COR-L47 (cell line): ENCODE results near the gene GTPBP1.

Experiments used
- DNase-seq: peaks from one replicate; lab custom pipeline; 2025; lab: John Stamatoyannopoulos, UW

Gene GTPBP1

DNA sequence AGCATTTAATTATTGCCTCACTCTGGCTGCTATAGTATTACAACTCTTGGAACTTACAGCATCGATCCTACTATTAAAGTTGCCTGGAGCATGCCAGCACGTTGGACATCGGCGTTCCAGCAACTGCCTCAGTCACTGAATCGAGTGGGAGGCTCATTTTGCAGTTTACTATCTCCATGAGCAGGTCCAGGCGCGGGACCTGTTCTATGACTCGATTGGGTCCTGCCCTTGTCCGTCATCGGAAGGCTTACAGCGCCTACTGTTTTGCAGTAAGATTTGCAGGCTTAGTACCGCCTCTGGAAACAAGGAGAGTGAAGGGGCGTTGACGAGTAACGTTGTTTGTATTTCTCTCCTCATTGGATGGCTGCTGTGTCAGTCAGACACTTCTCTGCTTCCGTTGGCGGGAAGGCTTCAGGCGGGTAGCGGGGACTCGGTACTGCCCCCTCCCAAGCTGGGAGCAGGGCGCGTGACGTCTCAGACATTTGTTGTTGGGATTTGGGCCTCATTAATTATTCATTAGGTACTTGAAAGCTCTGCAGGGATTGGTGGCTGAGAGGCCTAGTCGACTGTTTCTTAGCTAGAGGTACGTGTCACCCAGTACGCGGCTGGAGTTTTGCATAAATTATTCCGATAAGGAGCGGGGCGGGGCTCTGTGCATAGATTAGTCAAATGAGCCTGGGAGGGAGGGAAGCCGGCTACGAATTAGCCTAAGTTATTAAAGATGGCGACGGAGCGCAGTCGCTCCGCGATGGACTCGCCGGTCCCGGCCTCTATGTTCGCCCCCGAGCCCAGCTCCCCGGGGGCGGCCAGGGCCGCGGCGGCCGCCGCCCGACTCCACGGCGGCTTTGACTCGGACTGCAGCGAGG lies at the start of gene GTPBP1:
TSS of gene GTPBP1 (plus strand) at position 710 of the 866 bp plus-strand sequence. CDS start at position 722, 12 bp downstream.
- peak; percentile 100 for DNase-seq

DNA sequence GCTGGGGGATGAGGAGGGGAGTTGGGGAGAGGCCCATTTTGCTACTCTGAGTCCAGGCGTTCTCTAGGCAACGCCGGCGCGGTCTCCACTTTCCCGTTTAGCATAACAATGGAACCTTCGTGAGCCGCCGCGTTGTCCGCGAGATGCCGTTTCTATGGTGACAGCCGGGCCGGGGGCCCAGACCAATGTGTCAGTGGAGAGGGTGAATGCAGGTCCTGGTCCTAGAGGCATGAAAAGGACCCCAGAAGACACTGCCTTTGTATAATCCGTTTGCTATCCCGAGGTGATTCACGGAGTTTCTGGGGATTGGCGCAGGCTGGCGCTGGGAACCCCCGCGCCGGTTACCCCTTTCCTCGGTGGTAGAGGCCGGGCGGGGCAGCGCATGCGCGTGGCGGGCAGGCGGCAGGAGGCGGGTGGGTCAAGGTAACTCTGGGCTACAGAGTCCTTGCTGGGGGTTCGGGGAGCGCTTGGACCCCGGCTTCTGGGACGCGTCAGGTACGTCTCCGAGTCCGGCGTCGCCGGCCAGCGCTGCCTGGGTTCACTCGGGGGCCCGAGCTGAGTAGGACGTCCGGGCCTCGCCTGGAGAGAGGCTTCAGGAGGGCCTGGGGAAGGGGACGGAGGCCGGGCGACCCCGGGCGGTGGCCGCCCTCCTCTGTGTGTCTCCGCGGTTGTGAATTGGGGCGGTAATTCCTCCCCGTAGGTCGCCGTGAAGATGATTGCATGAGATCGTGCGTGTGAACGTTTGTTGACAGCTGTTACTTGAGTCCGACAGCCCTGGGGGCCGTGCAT lies 49.3 kb upstream of the GTPBP1 start, which contains the start of the genes CBY1 and FAM227A:
TSS of gene CBY1 (plus strand) at position 383 of the 789 bp plus-strand sequence. CDS start 11,417 bp downstream, outside the sequence.
TSS of gene FAM227A (minus strand) at position 137 of the 789 bp plus-strand sequence. CDS start 6,224 bp downstream, outside the sequence.
- DNase-seq: peak; percentile 95

- DNase-seq: peak; percentile 11
Measured at GRCh38 chr22:38657045-38657909, 48.5 kb upstream of the GTPBP1 start.

GRCh38 chr22:38674888-38675287 lies 30.9 kb upstream of the GTPBP1 start:
- no peak for DNase-seq

GRCh38 chr22:38675833-38676232 lies 29.9 kb upstream of the GTPBP1 start:
- DNase-seq: no peak

DNA sequence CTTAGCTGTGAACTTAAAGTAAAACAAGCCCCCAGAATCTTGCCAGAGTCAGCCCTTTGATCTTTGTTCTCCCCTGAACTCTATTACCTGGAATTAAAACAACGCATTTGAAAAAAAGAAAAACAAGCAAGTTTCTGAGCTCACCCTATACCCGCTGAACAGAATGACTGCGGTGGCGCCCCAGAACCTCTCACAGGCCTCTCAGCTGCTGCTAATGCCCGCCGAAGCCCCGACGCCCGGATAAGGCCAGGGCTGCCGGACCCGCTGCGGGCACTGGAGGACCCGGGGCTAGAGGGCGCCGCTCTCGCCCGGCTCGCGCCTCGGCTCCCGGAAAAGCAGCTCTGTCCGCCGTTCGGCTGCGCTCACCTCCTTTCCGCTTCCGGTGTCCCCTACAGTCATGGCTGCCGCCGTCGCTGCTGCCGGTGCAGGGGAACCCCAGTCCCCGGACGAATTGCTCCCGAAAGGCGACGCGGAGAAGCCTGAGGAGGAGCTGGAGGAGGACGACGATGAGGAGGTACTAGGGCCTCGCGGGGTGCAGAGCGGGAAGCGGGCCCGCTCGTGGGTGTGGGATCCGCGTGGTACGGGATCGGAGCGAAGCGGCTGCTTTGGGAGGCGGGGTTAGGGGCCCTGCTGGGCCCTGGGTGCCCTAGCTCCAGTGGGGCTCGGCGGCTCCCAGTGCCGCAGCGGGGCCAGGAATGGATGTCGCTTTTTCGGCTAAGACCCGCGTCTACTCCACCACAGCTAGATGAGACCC lies 24.0 kb upstream of the GTPBP1 start, which contains the start of gene TOMM22:
TSS of gene TOMM22 (plus strand) at position 376 of the 754 bp plus-strand sequence. CDS start at position 398, 22 bp downstream.
- peak; percentile 76 for DNase-seq

GRCh38 chr22:38684895-38685294 lies 20.8 kb upstream of the GTPBP1 start:
- DNase-seq: no peak

- DNase-seq: no peak
Measured at GRCh38 chr22:38685761-38686160, 20.0 kb upstream of the GTPBP1 start.

DNA sequence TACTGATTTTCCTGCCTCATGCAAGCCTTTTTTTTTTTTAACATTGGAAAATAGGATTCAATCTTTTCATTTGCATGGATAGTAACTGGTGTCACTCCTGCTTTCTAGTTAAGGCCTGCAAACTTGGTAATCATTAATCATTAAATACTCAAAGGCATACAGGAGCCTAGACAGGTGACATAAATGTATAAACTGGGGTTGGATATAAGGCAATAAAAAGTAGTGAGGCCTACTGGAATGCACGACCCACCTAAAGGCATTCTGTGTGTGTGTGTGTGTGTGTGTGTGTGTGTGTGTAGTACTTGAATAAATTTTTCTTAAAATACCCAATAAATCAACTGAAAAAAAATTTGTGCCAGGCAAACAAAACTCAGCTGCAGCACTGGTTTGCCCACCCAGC lies 16.1 kb upstream of the GTPBP1 start:
- DNase-seq: no peak

- DNase-seq: no peak
Measured at GRCh38 chr22:38694049-38694448, 11.7 kb upstream of the GTPBP1 start.

DNA sequence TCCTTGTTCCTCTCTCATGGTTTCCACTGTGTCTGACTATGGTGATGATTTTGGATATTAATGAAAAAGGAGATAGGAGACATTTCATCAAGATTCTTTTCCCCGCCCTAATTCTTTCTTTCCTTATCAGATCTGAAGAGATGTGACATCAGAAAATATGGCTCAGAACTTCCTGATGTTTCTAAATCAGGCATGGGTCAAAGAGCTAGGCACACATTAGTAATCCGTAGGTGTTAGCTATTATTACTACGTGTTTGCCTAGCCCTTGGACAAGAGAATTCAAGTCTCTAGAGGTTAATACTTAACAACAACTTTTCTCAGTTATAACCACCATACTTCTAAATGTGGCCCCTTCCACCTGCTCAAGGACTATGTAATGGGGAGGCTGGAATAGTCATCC lies 10.8 kb upstream of the GTPBP1 start:
- no peak for DNase-seq

GRCh38 chr22:38696606-38697424 lies 8.9 kb upstream of the GTPBP1 start:
- no peak for DNase-seq

- no peak for DNase-seq
Measured at GRCh38 chr22:38697425-38698089, 8.2 kb upstream of the GTPBP1 start.

GRCh38 chr22:38698407-38699094 lies 7.2 kb upstream of the GTPBP1 start:
- DNase-seq: no peak

GRCh38 chr22:38699143-38699542 lies 6.6 kb upstream of the GTPBP1 start:
- no peak for DNase-seq

- DNase-seq: no peak
Measured at GRCh38 chr22:38699784-38700183, 6.0 kb upstream of the GTPBP1 start.

GRCh38 chr22:38700270-38700788 lies 5.4 kb upstream of the GTPBP1 start:
- DNase-seq: no peak

GRCh38 chr22:38700789-38701628 lies 4.7 kb upstream of the GTPBP1 start, which contains the start of gene JOSD1:
JOSD1 (minus strand) TSS chr22:38700943; CDS start chr22:38699987, 956 bp downstream.
- DNase-seq: peak; percentile 92
